Rectal smooth muscle tissue (tissue), 1 donor: ENCODE measurements around the gene CHPT1.
A peak's percentile ranks its signal among the peaks of the same experiment; 100 is the strongest.
"Not testable (repeated sequence)": the region's sequence is repeated elsewhere in the genome, so short reads cannot be mapped to it uniquely, and the experiment has no call there.

Experiments
- H3K27ac ChIP-seq: one replicate; pipeline ENCODE4 v1.7.0; 2013; ENCODE audit warnings: low read depth, low read length, inconsistent platforms
- H3K27me3 ChIP-seq: one replicate; pipeline ENCODE4 v1.7.0; 2013; ENCODE audit warnings: low read length; ENCODE audit not compliant: control insufficient read depth, insufficient read depth
- H3K36me3 ChIP-seq: one replicate; pipeline ENCODE4 v1.7.0; 2013; ENCODE audit warnings: low read length; ENCODE audit not compliant: control insufficient read depth, insufficient read depth
- H3K4me1 ChIP-seq: one replicate; pipeline ENCODE4 v1.7.0; 2013; ENCODE audit warnings: low read length; ENCODE audit not compliant: control insufficient read depth, insufficient read depth
- H3K4me3 ChIP-seq: one replicate; pipeline ENCODE4 v1.7.0; 2013; ENCODE audit warnings: low read length
- H3K9ac ChIP-seq: one replicate; pipeline ENCODE4 v1.7.0; 2013; ENCODE audit warnings: low read length

Gene CHPT1

DNA sequence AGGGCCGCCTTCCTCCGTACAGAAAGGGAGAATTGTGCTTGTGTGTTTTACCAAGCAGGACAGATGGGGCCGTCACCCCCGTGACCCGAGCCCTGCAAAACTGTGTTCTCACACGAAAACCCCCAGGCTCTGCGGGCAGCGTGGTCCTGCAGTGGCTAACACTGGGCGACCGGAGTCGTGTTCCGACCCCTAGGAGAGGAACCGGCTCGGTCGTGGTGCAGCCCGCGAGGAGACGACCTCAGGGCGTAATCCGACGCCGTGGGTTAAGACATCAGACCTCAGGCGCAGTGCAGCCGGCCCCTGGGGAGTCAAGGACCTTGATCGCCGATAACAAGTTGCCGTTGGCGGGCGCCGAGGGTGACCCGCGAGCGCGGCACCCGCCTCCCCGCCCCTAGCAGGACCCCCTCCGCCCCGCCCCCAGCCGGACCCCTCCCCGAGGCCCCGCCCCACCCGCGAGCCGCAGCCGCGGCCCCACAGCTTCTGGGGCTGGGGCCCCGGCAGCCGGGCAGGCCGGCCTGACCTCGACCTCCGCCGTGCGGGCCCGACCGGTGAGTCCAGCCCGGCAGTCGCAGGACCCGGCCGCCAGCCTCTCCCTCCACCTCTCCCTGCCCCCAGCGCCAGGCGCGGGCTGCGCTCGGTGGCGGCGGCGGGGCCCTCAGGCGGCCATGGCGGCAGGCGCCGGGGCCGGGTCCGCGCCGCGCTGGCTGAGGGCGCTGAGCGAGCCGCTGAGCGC lies at the start of gene CHPT1:
Gene CHPT1 (plus strand): TSS at position 444 of the 733 bp plus-strand sequence. CDS start 222 bp downstream, at position 666.
- Histone ChIP-seq H3K4me1 (peaks cover 15% of the 10 kb centered on the region), H3K36me3 (no peaks in the 10 kb centered on the region), H3K27ac (peak within 1 kb of the TSS; percentile 85), H3K4me3 (peak within 1 kb of the TSS; percentile 85), H3K27me3 (no peaks in the 10 kb centered on the region), H3K9ac (peak within 1 kb of the TSS; percentile 82)

DNA sequence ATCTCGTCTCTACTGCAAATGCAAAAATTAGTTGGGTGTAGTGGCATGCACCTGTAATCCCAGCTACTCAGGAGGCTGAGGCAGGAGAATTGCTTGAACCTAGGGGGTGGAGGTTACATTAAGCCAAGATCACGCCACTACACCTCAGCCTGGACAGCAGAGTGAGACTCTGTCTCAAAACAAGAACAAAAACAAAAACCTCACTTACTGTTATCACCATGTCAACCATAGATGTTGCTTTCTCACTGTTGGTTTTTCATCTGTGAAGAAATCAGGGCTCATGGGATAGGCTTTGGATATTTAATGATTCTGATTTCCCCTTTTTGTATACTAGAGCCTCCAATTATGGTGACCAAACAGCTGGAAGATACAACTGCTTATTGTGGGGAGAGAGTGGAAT lies 49.7 kb upstream of the CHPT1 start:
- Histone ChIP-seq H3K9ac (no peak overlapping the region), H3K4me3 (no peak overlapping the region), H3K36me3 (no peaks in the 10 kb centered on the region), H3K27me3 (no peaks in the 10 kb centered on the region), H3K4me1 (no peaks in the 10 kb centered on the region), H3K27ac (no peak overlapping the region)

DNA sequence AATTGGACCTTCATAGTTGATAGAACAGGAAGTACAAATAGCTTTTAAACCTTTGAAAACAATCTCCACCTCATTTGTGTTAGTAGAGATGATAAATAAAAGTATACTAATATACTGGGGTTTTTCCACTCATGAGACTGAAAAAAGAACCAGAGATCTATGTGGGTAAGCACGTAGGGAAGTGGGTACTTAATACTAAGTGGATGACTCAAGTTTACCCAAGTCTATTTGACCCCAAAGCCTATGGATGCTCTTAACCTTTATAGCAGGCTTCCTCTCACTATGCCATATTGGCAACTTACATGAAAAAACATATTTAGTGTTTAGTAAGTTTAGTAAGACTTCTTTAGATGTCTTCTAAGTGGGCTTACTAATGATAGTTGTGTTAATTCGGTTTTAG lies 49.2 kb upstream of the CHPT1 start:
- Histone ChIP-seq H3K36me3 (no peaks in the 10 kb centered on the region), H3K9ac (no peak overlapping the region), H3K27ac (no peak overlapping the region), H3K27me3 (no peaks in the 10 kb centered on the region), H3K4me1 (no peaks in the 10 kb centered on the region), H3K4me3 (no peak overlapping the region)

DNA sequence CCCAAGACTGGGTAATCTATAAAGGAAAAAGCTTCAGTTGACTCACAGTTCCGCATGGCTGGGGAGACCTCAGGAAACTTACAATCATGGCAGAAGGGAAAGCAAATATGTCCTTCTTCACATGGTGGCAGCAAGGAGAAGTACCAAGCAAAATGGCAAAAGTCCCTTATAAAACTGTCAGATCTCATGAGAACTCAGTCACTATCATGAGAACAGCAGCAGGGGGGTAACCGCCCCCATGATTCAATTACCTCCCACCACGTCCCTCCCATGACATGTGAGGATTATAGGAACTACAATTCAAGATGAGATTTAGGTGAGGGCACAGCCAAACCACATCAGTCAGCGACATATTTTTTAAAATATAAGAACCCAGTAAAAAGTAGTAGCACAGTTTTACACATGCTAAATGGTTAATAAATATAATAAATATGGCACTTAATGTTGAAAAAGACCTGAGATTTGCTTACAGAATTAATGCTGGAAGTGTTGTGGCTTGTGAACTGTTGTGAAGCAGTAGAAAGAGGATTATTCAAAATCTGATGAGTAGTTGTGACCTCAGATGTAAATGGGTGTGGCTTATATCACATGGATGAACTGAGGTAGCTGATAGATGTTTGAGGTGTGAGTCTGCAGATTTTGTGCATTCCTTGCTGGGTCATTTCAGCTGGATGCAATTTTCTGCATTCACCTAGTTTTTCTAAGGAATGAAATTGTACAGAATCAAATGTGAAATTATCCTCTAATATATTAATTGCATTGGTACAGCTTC lies 46.9 kb upstream of the CHPT1 start:
- no peaks in the 10 kb centered on the region for H3K27me3 ChIP-seq
- no peak overlapping the region for H3K9ac ChIP-seq
- H3K4me3 ChIP-seq, result no peak overlapping the region
- H3K4me1 ChIP-seq, result no peaks in the 10 kb centered on the region
- H3K36me3 ChIP-seq, result no peaks in the 10 kb centered on the region
- no peak overlapping the region for H3K27ac ChIP-seq

DNA sequence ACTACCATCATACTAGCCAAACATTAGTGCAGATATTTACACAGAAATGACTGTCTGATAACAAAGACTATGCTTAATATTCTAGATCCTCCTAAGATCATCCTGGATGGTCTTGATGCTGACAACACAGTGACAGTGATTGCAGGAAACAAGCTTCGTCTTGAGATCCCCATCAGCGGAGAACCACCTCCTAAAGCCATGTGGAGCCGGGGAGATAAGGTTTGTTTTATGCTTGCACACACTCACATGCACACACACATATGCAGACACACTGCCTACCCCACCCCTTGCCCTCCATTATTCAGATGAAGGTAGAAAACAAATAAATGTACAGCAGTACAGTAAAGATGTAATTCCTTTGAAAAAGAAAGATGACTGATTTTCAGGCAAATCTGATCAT lies 44.4 kb upstream of the CHPT1 start:
- no peaks in the 10 kb centered on the region for H3K4me1 ChIP-seq
- no peak overlapping the region for H3K9ac ChIP-seq
- no peaks in the 10 kb centered on the region for H3K27me3 ChIP-seq
- no peak overlapping the region for H3K4me3 ChIP-seq
- no peak overlapping the region for H3K27ac ChIP-seq
- H3K36me3 ChIP-seq, result no peaks in the 10 kb centered on the region

DNA sequence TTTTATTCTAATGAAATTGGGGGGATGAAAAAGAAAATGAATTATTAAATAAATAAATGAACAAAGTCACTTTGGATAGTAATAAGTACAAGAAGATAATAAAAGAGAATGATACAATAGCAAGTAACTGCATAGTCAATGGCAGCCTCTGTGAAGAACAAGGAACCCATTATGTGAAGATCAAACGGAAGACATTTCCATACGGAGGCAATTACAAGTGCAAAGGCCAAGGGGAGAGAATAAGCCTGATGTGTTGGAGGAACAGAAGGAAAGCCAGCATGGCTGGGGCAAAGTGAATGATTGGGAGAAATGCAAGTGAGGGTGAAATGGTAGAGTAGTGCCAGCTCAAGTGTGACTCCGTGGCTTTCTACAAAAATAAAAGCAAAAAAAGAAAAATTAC lies 43.9 kb upstream of the CHPT1 start:
- Histone ChIP-seq H3K9ac (no peak overlapping the region), H3K4me3 (no peak overlapping the region), H3K27ac (no peak overlapping the region), H3K4me1 (no peaks in the 10 kb centered on the region), H3K27me3 (no peaks in the 10 kb centered on the region), H3K36me3 (no peaks in the 10 kb centered on the region)

DNA sequence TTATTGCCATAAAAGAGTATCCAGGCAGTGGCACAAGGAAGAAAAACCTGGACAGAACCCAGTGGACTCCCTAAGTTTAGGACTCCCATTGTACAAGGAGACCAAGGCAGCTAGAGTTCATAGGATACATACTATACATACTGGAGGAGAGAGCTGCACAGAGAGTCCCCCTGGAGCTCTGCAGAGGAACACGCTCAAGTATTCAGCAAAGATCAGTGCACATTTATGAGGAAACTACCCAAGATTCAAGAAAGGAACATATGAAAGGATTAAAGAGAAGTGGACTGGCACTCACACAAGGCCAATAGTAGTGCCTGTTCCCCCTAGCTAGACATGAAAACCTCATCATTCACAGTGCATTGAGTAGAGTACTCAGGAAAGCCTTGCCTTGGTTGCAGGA lies 43.0 kb upstream of the CHPT1 start:
- no peaks in the 10 kb centered on the region for H3K36me3 ChIP-seq
- H3K27ac ChIP-seq, result no peak overlapping the region
- no peak overlapping the region for H3K9ac ChIP-seq
- no peaks in the 10 kb centered on the region for H3K27me3 ChIP-seq
- no peaks in the 10 kb centered on the region for H3K4me1 ChIP-seq
- no peak overlapping the region for H3K4me3 ChIP-seq

DNA sequence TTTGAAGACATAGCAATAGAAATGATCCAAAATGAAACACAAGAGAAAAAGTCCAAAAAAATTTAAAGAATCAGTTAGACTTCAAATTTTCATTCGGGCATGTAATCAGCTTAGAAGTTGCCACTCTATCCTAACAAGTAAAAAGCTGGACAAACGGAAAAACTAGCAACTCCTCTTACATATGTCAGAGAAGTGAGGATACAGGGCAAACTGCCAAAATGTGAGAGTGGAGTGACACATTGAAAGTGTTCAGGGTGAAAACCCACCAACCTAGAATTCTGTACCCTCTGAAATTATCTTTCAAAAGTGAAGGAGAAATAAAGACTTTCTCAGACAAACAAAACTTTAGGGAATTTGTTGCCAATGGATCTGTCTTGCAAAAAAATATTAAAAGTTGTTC lies 42.0 kb upstream of the CHPT1 start:
- H3K27me3 ChIP-seq, result no peaks in the 10 kb centered on the region
- H3K9ac ChIP-seq, result no peak overlapping the region
- no peak overlapping the region for H3K27ac ChIP-seq
- H3K4me1 ChIP-seq, result no peaks in the 10 kb centered on the region
- H3K36me3 ChIP-seq, result no peaks in the 10 kb centered on the region
- H3K4me3 ChIP-seq, result no peak overlapping the region

DNA sequence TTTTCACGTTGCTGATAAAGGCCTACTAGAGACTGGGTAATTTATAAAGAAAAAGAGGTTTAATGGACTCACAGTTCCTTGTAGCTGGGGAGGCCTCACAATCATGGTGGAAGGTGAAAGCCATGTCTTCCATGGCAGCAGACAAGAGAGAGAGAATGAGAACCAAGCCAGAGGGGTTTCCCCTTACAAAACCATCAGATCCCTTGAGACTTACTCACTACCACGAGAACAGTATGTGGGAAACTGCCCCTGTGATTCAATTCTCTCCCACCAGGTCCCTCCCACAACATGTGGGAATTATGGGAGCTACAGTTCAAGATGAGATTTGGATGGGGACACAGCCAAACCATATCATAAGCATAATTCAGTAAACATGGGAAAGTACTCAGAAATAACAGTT lies 36.8 kb upstream of the CHPT1 start:
- H3K4me3 ChIP-seq, H3K9ac ChIP-seq, H3K36me3 ChIP-seq, H3K27me3 ChIP-seq, H3K27ac ChIP-seq, H3K4me1 ChIP-seq: not testable (repeated sequence)

DNA sequence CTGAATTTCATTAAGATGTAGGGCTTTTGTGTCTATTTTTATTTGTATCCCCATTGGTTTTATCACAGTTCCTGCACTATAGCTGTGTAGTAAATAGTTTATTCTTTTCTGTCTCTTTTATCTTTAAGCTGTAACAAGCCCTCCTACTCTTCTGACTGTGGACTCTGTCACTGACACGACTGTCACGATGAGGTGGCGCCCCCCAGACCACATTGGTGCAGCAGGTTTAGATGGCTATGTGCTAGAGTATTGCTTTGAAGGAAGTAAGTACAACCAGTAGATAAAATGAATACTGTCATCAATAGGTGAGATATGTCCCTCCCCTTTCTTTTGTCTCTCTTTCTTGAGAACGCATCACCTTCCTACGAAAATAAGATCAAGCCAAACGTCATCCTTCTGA lies 34.1 kb upstream of the CHPT1 start:
- H3K27ac ChIP-seq, result no peak overlapping the region
- H3K4me1 ChIP-seq, result no peaks in the 10 kb centered on the region

DNA sequence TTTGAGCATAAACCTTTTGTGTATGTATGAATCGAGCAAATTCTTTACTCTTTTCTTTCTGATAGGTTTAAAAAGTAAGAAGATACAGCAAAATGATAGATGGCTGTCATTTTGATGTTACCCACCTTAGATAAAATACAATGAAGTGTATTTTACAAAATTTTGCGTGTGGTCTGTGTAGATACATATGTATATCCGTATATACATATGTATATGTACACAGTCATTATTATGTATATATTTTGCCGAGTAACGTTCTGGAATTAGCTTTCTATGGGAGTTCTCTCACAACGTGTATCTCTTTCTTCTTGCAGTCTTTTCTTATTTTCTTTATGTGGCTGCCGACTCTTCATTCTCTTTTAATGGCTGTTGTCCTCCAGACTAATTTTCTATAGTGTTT lies 32.4 kb upstream of the CHPT1 start:
- no peaks in the 10 kb centered on the region for H3K36me3 ChIP-seq
- no peaks in the 10 kb centered on the region for H3K27me3 ChIP-seq
- H3K4me1 ChIP-seq, result no peaks in the 10 kb centered on the region
- H3K27ac ChIP-seq, result no peak overlapping the region
- H3K9ac ChIP-seq, result no peak overlapping the region
- H3K4me3 ChIP-seq, result no peak overlapping the region

More for the DNA sequence above, 34.1 kb upstream of the CHPT1 start:
- H3K9ac ChIP-seq, result no peak overlapping the region
- no peaks in the 10 kb centered on the region for H3K27me3 ChIP-seq
- H3K4me3 ChIP-seq, result no peak overlapping the region
- no peaks in the 10 kb centered on the region for H3K36me3 ChIP-seq

DNA sequence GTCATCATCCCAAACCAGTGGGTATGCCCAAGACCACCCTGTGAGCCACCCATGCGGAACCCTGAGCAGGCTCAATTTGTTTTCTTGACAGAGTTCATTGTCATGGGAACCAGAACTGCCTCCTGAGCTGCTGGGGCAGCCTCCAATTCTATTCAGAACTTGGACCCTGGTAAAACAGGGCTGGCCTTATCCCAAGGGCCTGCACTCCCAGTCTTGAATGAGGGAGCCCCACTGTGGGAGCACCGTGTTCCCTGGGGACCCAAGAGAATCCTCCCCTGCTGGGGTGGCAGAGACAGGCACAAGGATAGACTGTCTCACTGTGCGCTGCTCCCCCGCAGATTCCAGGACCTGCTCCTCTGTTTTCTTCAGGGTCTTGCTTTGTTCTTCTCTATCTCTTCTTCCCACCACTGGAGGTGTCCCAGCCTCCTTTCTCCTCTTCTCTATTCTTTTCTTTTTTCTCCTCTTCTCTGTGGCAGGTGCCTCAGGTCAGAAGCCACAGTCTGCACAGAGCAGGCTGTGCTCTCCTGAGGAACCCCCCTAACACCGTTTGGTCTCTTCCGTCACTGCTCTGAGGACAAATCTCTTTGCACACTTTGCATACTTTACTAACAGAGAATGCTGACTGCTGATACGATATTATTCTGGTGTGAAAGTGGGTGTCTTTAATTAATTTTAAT lies 31.2 kb upstream of the CHPT1 start:
- H3K4me3 ChIP-seq, result no peak overlapping the region
- H3K9ac ChIP-seq, result no peak overlapping the region
- no peaks in the 10 kb centered on the region for H3K36me3 ChIP-seq
- H3K4me1 ChIP-seq, result no peaks in the 10 kb centered on the region
- H3K27ac ChIP-seq, result no peak overlapping the region
- no peaks in the 10 kb centered on the region for H3K27me3 ChIP-seq
